Left colon (tissue), 2 donors: ENCODE measurements around the gene URI1. TPM values are rescaled to one million over a fixed set of nuclear protein-coding genes. Genes with fewer than 3 reads are reported as not detected.
"Not testable (repeated sequence)": the region's sequence is repeated elsewhere in the genome, so short reads cannot be mapped to it uniquely, and the experiment has no call there.

Source experiments
- ATAC-seq: fragments of 200-7000 bp; cut with Tn5 transposase; one replicate; pipeline ENCODE4 v1.9.1; 2020; ENCODE audit warnings: mild to moderate bottlenecking, moderate library complexity
- DNase-seq, 2 donors: peaks; one replicate each; pipeline ENCODE4 v3.0.0-alpha.2; 2020
- intact Hi-C, 2 donors: fragments of 100-400 bp; cut with DNase I in 1 of 2; cut with micrococcal nuclease in 1 of 2; formaldehyde crosslinking; loops; one replicate each; pipeline versions ENCODE4 v1.11.2 to v1.14.0; 2022; cut with DNase I, micrococcal nuclease
- total RNA-seq, 2 donors: library from RNA; stranded (reverse); fragmentation: NEBNext Ultra II Directional; extraction: Animal tissue kit (Norgen Biotek cat#: 25700); gene quantifications; one replicate each; pipeline ENCODE4 v1.2.1, GENCODE V29; 2021
- donor health status: DM: no; HTN: no; CAD: no.
- donor health status: DM: yes; HTN: yes; CAD: no.

The URI1 gene
- total RNA-seq, 2 donors from 2014 or later, result 41.8 to 47.6 TPM

- DNase-seq, intact Hi-C loops: not testable (repeated sequence)
- ATAC-seq, result peak; percentile 70
These were observed 24.1 kb downstream of the URI1 start for GRCh38 chr19:29966142-29966541.

GRCh38 chr19:29966588-29967249 is 24.7 kb downstream of the URI1 start:
- intact Hi-C loops, result no loop called here
- DNase-seq (no peak), ATAC-seq (peak; percentile 39)

GRCh38 chr19:29967623-29968022 is 25.6 kb downstream of the URI1 start:
- intact Hi-C loops, result no loop called here
- DNase-seq (no peak), ATAC-seq (no peak)

- intact Hi-C loops, result no loop called here
- ATAC-seq, result no peak
- no peak for DNase-seq
These were observed 27.9 kb downstream of the URI1 start for GRCh38 chr19:29969891-29970290.

- intact Hi-C loops, result no loop called here
- ATAC-seq (no peak), DNase-seq (no peak)
These were observed 29.0 kb downstream of the URI1 start for GRCh38 chr19:29971002-29971401.

GRCh38 chr19:29971648-29972047 is 29.6 kb downstream of the URI1 start:
- DNase-seq (no peak), ATAC-seq (no peak)
- intact Hi-C loops, result no loop called here

- no peak for ATAC-seq
- no peak for DNase-seq
- intact Hi-C loops, result no loop called here
These were observed 32.7 kb downstream of the URI1 start for GRCh38 chr19:29974701-29975100.

- intact Hi-C loops, result no loop called here
- peak; percentile 39 for ATAC-seq
- DNase-seq, result no peak
These were observed 34.3 kb downstream of the URI1 start for GRCh38 chr19:29976151-29976943.

- intact Hi-C loops, result no loop called here
- ATAC-seq (no peak), DNase-seq (no peak)
These were observed 36.0 kb downstream of the URI1 start for GRCh38 chr19:29978080-29978479.

GRCh38 chr19:29983568-29983967 is 41.5 kb downstream of the URI1 start:
- ATAC-seq (no peak), DNase-seq (no peak)
- intact Hi-C loops, result no loop called here

GRCh38 chr19:29985196-29985595 is 43.2 kb downstream of the URI1 start:
- ATAC-seq (no peak), DNase-seq (no peak)
- intact Hi-C loops, result no loop called here

- peak; percentile 87 for ATAC-seq
- DNase-seq, result no peak
- intact Hi-C loops, result no loop called here
These were observed 46.3 kb downstream of the URI1 start for GRCh38 chr19:29988351-29988750.

- no peak for ATAC-seq
- intact Hi-C loops, result no loop called here
These were observed 50.3 kb downstream of the URI1 start for GRCh38 chr19:29992233-29992867.

GRCh38 chr19:29999490-29999889 is 57.5 kb downstream of the URI1 start:
- ATAC-seq (no peak), DNase-seq (no peak)
- intact Hi-C loops, result no loop called here

More at GRCh38 chr19:29992233-29992867, 50.3 kb downstream of the URI1 start:
- no peak for DNase-seq

GRCh38 chr19:30000862-30001261 is 58.8 kb downstream of the URI1 start:
- DNase-seq, result no peak
- ATAC-seq, result no peak
- intact Hi-C loops, result no loop called here

GRCh38 chr19:30001301-30001700 is 59.3 kb downstream of the URI1 start:
- no peak for ATAC-seq
- DNase-seq, result no peak
- intact Hi-C loops, result no loop called here

- ATAC-seq (no peak), DNase-seq (no peak)
- intact Hi-C loops, result no loop called here
These were observed 59.8 kb downstream of the URI1 start for GRCh38 chr19:30001791-30002190.

GRCh38 chr19:30003866-30004265 is 61.8 kb downstream of the URI1 start:
- intact Hi-C loops, result no loop called here
- ATAC-seq, result peak; percentile 31
- no peak for DNase-seq

- intact Hi-C loops, result no loop called here
- DNase-seq (no peak), ATAC-seq (no peak)
These were observed 62.4 kb downstream of the URI1 start for GRCh38 chr19:30004403-30004802.

GRCh38 chr19:30006207-30006606 is 64.2 kb downstream of the URI1 start:
- ATAC-seq (no peak), DNase-seq (no peak)
- intact Hi-C loops, result no loop called here
